HEK293 (cell line): ENCODE measurements around the gene TNS3.
"Not testable (repeated sequence)": the region's sequence is repeated elsewhere in the genome, so short reads cannot be mapped to it uniquely, and the experiment has no call there.

Source experiments
- HOXA7 ChIP-seq: sonication (generic); formaldehyde crosslinking; IDR thresholded peaks from 2 replicates; pipeline ENCODE4 v1.8.1; 2022; ENCODE audit warnings: missing genetic modification reagents, borderline replicate concordance
- KLF8 ChIP-seq: fragments of 450-650 bp; formaldehyde crosslinking; IDR thresholded peaks from 2 replicates; pipeline ENCODE4 v1.5.1; 2016; ENCODE audit warnings: missing biosample characterization, missing genetic modification characterization
- MYNN ChIP-seq: fragments of 450-650 bp; formaldehyde crosslinking; IDR thresholded peaks from 2 replicates; pipeline ENCODE4 v1.5.1; 2016; ENCODE audit warnings: missing biosample characterization, missing genetic modification characterization, borderline replicate concordance
- YY1 ChIP-seq: fragments of 450-650 bp; formaldehyde crosslinking; IDR thresholded peaks from 2 replicates; pipeline ENCODE4 v1.5.1; 2018; ENCODE audit warnings: missing biosample characterization, missing genetic modification characterization
- ZBTB17 ChIP-seq: fragments of 450-650 bp; formaldehyde crosslinking; IDR thresholded peaks from 2 replicates; pipeline ENCODE4 v1.5.1; 2016; ENCODE audit warnings: missing biosample characterization, missing genetic modification characterization
- ZNF274 ChIP-seq, 2 experiments: fragments of 200-500 bp in 1 of 2; fragments of 450-650 bp in 1 of 2; sonication (Bioruptor generic) in 1 of 2; formaldehyde crosslinking in 1 of 2; IDR thresholded peaks; 2 replicates each; pipeline versions ENCODE4 v1.5.1 to v1.6.1; 2014 to 2016; ENCODE audit warnings: borderline replicate concordance in 1 of 2, inconsistent platforms in 1 of 2, low read length in 1 of 2, missing biosample characterization in 1 of 2, missing genetic modification characterization in 1 of 2
- ZNF423 ChIP-seq: fragments of 450-650 bp; formaldehyde crosslinking; IDR thresholded peaks from 2 replicates; pipeline ENCODE4 v1.5.1; 2016; ENCODE audit warnings: missing biosample characterization, missing genetic modification characterization
- ZNF571 ChIP-seq: fragments of 450-650 bp; formaldehyde crosslinking; IDR thresholded peaks from 2 replicates; pipeline ENCODE4 v1.5.0; 2017; ENCODE audit warnings: missing biosample characterization, missing genetic modification characterization
- TF ChIP-seq, protein P1 (sequence below): fragments of 450-650 bp; formaldehyde crosslinking; IDR thresholded peaks from 2 replicates; pipeline ENCODE4 v1.5.1; 2016; ENCODE audit warnings: missing biosample characterization, missing genetic modification characterization
- TF ChIP-seq, protein P2 (sequence below): sonication (generic); formaldehyde crosslinking; IDR thresholded peaks from 2 replicates; pipeline ENCODE4 v1.8.1; 2022; ENCODE audit warnings: mild to moderate bottlenecking, moderate library complexity, missing genetic modification reagents

- TF ChIP-seq, protein P1, sequence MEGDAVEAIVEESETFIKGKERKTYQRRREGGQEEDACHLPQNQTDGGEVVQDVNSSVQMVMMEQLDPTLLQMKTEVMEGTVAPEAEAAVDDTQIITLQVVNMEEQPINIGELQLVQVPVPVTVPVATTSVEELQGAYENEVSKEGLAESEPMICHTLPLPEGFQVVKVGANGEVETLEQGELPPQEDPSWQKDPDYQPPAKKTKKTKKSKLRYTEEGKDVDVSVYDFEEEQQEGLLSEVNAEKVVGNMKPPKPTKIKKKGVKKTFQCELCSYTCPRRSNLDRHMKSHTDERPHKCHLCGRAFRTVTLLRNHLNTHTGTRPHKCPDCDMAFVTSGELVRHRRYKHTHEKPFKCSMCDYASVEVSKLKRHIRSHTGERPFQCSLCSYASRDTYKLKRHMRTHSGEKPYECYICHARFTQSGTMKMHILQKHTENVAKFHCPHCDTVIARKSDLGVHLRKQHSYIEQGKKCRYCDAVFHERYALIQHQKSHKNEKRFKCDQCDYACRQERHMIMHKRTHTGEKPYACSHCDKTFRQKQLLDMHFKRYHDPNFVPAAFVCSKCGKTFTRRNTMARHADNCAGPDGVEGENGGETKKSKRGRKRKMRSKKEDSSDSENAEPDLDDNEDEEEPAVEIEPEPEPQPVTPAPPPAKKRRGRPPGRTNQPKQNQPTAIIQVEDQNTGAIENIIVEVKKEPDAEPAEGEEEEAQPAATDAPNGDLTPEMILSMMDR, result not testable (repeated sequence)
- not testable (repeated sequence) for TF ChIP-seq HOXA7 (CRISPR knock-in tag); MYNN (tag by site-specific recombination); ZNF571 (tag by site-specific recombination); ZNF274 (IDR thresholded peaks at IDR 0.05; ENCODE audit: low read length); ZNF274 (tag by site-specific recombination; IDR thresholded peaks at IDR 0.05; ENCODE audit: borderline replicate concordance); YY1 (tag by site-specific recombination); ZNF423 (tag by site-specific recombination); ZBTB17; KLF8
- TF ChIP-seq, protein P2, sequence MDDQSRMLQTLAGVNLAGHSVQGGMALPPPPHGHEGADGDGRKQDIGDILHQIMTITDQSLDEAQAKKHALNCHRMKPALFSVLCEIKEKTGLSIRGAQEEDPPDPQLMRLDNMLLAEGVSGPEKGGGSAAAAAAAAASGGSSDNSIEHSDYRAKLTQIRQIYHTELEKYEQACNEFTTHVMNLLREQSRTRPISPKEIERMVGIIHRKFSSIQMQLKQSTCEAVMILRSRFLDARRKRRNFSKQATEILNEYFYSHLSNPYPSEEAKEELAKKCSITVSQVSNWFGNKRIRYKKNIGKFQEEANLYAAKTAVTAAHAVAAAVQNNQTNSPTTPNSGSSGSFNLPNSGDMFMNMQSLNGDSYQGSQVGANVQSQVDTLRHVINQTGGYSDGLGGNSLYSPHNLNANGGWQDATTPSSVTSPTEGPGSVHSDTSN (CRISPR knock-in tag), result not testable (repeated sequence)
Measured at GRCh38 chr7:47586161-47586670, 4.3 kb upstream of the TNS3 start.
